H1 (cell line): ENCODE measurements around the gene MAPKAP1. TPM values are rescaled to one million over a fixed set of nuclear protein-coding genes. Genes with fewer than 3 reads are reported as not detected.

Source experiments
- SRF ChIP-seq: IDR thresholded peaks from 2 replicates; pipeline ENCODE4 v1.6.1; 2011; ENCODE audit warnings: mild to moderate bottlenecking, low read depth, low read length, moderate library complexity
- polyA plus RNA-seq, 7 experiments: library from polyadenylated mRNA; depleted of rRNA in 3 of 7; stranded (reverse) in 5 of 7; unstranded in 2 of 7; fragments of >200 nt in 5 of 7; fragments of 200-250 nt in 2 of 7; gene quantifications; 1 replicate in 5 of 7; 2 replicates in 1 of 7; 4 replicates in 1 of 7; pipeline versions ENCODE4 v1.2.1 to v1.2.3, GENCODE V29; 2011 to 2013; ENCODE audit warnings: missing spikeins in 2 of 7, mixed read lengths in 2 of 7
- total RNA-seq: library from RNA; stranded (reverse); fragmentation: NEBNext Ultra II Directional; extraction: Animal tissue kit (Norgen Biotek cat#: 25700); gene quantifications from 2 replicates; pipeline ENCODE4 v1.2.1, GENCODE V29; 2021
- TF ChIP-seq, protein P1 (sequence below): IDR thresholded peaks from 2 replicates; pipeline ENCODE4 v1.6.1; 2011; ENCODE audit warnings: low read depth, mild to moderate bottlenecking, low read length; ENCODE audit not compliant: insufficient read depth

The MAPKAP1 gene
- total and polyA plus RNA-seq, 2 of the 8 experiments (the other 6 are each of a cell fraction or from before 2014, with no cell fraction given), result 79.2 to 140 TPM

DNA sequence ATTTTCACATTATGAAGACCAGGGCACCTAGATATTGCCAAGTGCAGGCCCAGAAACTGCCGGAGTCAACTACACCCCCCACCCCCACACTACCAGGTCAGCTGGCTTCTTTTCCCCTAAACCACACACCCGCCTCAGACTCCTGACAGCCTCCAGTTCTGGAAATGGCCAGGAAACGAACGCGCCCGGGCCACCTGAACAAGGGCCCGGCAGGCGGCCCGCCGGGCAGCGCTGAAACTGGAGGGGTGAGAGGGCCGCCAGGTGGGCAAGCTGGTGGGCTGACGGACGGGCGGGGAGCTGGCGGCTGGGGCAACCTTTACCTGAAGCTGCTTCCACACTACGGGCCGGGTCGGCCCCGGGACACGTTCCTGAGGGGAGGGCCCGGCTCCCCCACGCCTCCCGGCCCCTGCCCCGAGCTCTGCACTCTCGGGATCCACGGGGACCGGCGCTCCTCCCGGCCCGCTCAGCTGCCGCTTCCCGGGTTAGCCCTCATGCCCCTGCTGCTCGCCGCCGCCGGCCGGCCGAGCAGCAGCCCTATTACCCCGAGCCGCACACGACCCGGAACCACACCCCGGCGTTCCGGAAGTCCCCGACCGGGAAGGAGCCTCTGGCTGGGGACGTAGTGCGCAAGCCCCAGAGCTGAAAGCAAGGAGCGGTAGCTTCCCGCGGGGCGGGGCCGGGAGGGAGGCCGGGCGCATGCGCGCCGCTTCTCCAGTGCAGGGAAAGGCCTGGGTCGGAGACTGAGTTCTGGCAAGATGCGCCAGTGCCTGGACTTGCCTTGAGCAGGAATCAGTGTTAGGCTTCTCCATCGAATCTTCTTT is at the start of gene MAPKAP1 (continued):
- TF ChIP-seq, protein P1, sequence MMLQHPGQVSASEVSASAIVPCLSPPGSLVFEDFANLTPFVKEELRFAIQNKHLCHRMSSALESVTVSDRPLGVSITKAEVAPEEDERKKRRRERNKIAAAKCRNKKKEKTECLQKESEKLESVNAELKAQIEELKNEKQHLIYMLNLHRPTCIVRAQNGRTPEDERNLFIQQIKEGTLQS, result no peak
- TF ChIP-seq SRF, result no peak
